Amniotic stem cell (primary cell): ENCODE results near the gene NFATC3.

Source experiments
- DNase-seq: peaks from one replicate; lab custom pipeline; 2025; lab: John Stamatoyannopoulos, UW

Gene NFATC3

GRCh38 chr16:68073902-68074760 is 11.0 kb upstream of the NFATC3 start:
- DNase-seq = no peak

- no peak for DNase-seq
These were observed 10.2 kb upstream of the NFATC3 start for GRCh38 chr16:68074850-68075555.

- DNase-seq = no peak
These were observed 9.2 kb upstream of the NFATC3 start for GRCh38 chr16:68075980-68076379.

- no peak for DNase-seq
These were observed 8.6 kb upstream of the NFATC3 start for GRCh38 chr16:68076560-68076959.

- no peak for DNase-seq
These were observed 7.1 kb upstream of the NFATC3 start for GRCh38 chr16:68077866-68078700.

GRCh38 chr16:68078701-68079375 is 6.3 kb upstream of the NFATC3 start:
- DNase-seq = no peak

GRCh38 chr16:68079376-68079625 is 5.9 kb upstream of the NFATC3 start:
- no peak for DNase-seq

- DNase-seq = no peak
These were observed 5.4 kb upstream of the NFATC3 start for GRCh38 chr16:68079626-68080344.

- no peak for DNase-seq
These were observed 3.1 kb upstream of the NFATC3 start for GRCh38 chr16:68081861-68082628.

GRCh38 chr16:68082629-68083238 is 2.4 kb upstream of the NFATC3 start:
- no peak for DNase-seq

GRCh38 chr16:68083239-68083781 is 1.9 kb upstream of the NFATC3 start:
- no peak for DNase-seq

GRCh38 chr16:68083861-68084503 is 1.2 kb upstream of the NFATC3 start:
- DNase-seq = no peak

GRCh38 chr16:68084504-68085258 is 489 bp upstream of the NFATC3 start:
- DNase-seq = no peak

GRCh38 chr16:68086336-68086841 is 1.2 kb downstream of the NFATC3 start:
- DNase-seq = peak; percentile 39

- DNase-seq = no peak
These were observed 1.7 kb downstream of the NFATC3 start for GRCh38 chr16:68086860-68087268.

- no peak for DNase-seq
These were observed 2.5 kb downstream of the NFATC3 start for GRCh38 chr16:68087688-68088087.

GRCh38 chr16:68088130-68088972 is 3.2 kb downstream of the NFATC3 start:
- no peak for DNase-seq

GRCh38 chr16:68089067-68089466 is 3.9 kb downstream of the NFATC3 start:
- no peak for DNase-seq
